HepG2 (cell line): ENCODE data around the gene CDK9. TPM values are rescaled to one million over a fixed set of nuclear protein-coding genes. Genes with fewer than 3 reads are reported as not detected.

Experiments
- ATAC-seq: fragments of 200-7000 bp; cut with Tn5 transposase; 3 replicates; pipeline ENCODE4 v1.9.1; 2020; ENCODE audit warnings: mild to moderate bottlenecking, moderate library complexity
- BruUV-seq: library from RNA; stranded (reverse); fragments of 400-500 nt; replicated peaks from 2 replicates; lab custom pipeline; 2021; lab: Mats Ljungman, UMichigan
- CTCF ChIA-PET: fragments of 300-600 bp; formaldehyde crosslinking; extraction: SDS; loops from one replicate; lab custom pipeline; 2021; ENCODE audit warnings: low total read pairs, inconsistent platforms, low intra/inter-chr PET ratio; lab: Yijun Ruan, JAX
- POLR2A ChIA-PET: fragments of 350-600 bp; sonication (Branson Sonifier 250); formaldehyde crosslinking; loops from one replicate; lab custom pipeline; 2020; ENCODE audit warnings: antibody characterized with exemption, inconsistent platforms; lab: Yijun Ruan, JAX
- DNase-seq: peaks from one replicate; pipeline ENCODE4 v3.0.0-alpha.2; 2015; ENCODE audit warnings: low spot score
- FAIRE-seq: peaks from 3 replicates; lab custom pipeline; 2011; peaks lifted over from hg19 to GRCh38; lab: Jason Lieb, UNC
- H2AFZ ChIP-seq: one replicate; pipeline ENCODE4 v1.6.1; 2011; ENCODE audit warnings: low read length, inconsistent platforms
- H3K27ac ChIP-seq: fragments of 300-600 bp; 3 replicates; pipeline ENCODE4 v1.8.0; 2011; ENCODE audit warnings: mixed run types, mild to moderate bottlenecking, mixed read lengths, low read length, inconsistent platforms; ENCODE audit not compliant: insufficient read depth; ENCODE audit errors: extremely low read length
- H3K27me3 ChIP-seq, 2 experiments: fragments of 200-600 bp in 1 of 2; 2 replicates in 1 of 2; 3 replicates in 1 of 2; pipeline versions ENCODE4 v1.6.0 to v1.8.0; 2011; ENCODE audit warnings: low read length in 2 of 2, mild to moderate bottlenecking in 2 of 2, moderate library complexity in 2 of 2, inconsistent platforms in 1 of 2; ENCODE audit not compliant: insufficient read depth in 2 of 2, control insufficient read depth in 1 of 2
- H3K36me3 ChIP-seq, 2 experiments: fragments of 200-600 bp in 1 of 2; replicated peaks in 1 of 2; 2 replicates in 1 of 2; 3 replicates in 1 of 2; pipeline versions ENCODE4 v1.5.1 to v1.8.0; 2011; ENCODE audit warnings: low read length in 2 of 2, inconsistent platforms in 1 of 2; ENCODE audit not compliant: insufficient read depth in 2 of 2, control insufficient read depth in 1 of 2
- H3K4me1 ChIP-seq: 2 replicates; pipeline ENCODE4 v1.5.1; 2012; ENCODE audit warnings: low read length, inconsistent platforms; ENCODE audit not compliant: insufficient read depth
- H3K4me2 ChIP-seq: 2 replicates; pipeline ENCODE4 v1.6.0; 2011; ENCODE audit warnings: low read depth, low read length, inconsistent platforms
- H3K4me3 ChIP-seq, 3 experiments: fragments of 200-600 bp in 1 of 3; sonication (generic), shearing (Covaris generic) in 1 of 3; replicated peaks in 1 of 3; 2 replicates each; pipeline ENCODE4 v1.5.1; 2011 to 2016; ENCODE audit warnings: low read length in 3 of 3, inconsistent platforms in 2 of 3, low read depth in 2 of 3, mild to moderate bottlenecking in 2 of 3, control low read depth in 1 of 3, mixed read lengths in 1 of 3; ENCODE audit not compliant: insufficient read depth in 1 of 3
- H3K79me2 ChIP-seq: one replicate; pipeline ENCODE4 v1.6.1; 2011; ENCODE audit warnings: low read length, inconsistent platforms; ENCODE audit not compliant: insufficient read depth
- H3K9ac ChIP-seq: 2 replicates; pipeline ENCODE4 v1.6.0; 2011; ENCODE audit warnings: mild to moderate bottlenecking, low read depth, low read length, inconsistent platforms; ENCODE audit not compliant: insufficient read depth
- H3K9me3 ChIP-seq: 2 replicates; pipeline ENCODE4 v1.5.1; 2012; ENCODE audit warnings: mild to moderate bottlenecking, low read length
- H4K20me1 ChIP-seq: 2 replicates; pipeline ENCODE4 v1.6.0; 2011; ENCODE audit warnings: inconsistent platforms, mild to moderate bottlenecking, low read length, moderate library complexity; ENCODE audit not compliant: insufficient read depth
- MYNN ChIP-seq: sonication (generic); formaldehyde crosslinking; IDR thresholded peaks from 2 replicates; pipeline ENCODE4 v1.4.0; 2020; ENCODE audit warnings: mild to moderate bottlenecking, low read depth, missing genetic modification reagents
- NBN ChIP-seq: fragments of 450-650 bp; conservative IDR thresholded peaks from 2 replicates; pipeline ENCODE4 v1.6.1; 2017
- REXO4 ChIP-seq: sonication (generic); formaldehyde crosslinking; IDR thresholded peaks from 2 replicates; pipeline ENCODE4 v1.8.0; 2022; ENCODE audit warnings: missing genetic modification reagents, mild to moderate bottlenecking, borderline replicate concordance
- SALL1 ChIP-seq: sonication (generic); formaldehyde crosslinking; IDR thresholded peaks from 2 replicates; pipeline ENCODE4 v1.8.0; 2022; ENCODE audit warnings: mild to moderate bottlenecking, missing genetic modification reagents
- ZMYM2 ChIP-seq: sonication (generic); formaldehyde crosslinking; IDR thresholded peaks from 2 replicates; pipeline ENCODE4 v1.8.0; 2022; ENCODE audit warnings: mild to moderate bottlenecking, missing genetic modification reagents
- ZNF207 ChIP-seq: fragments of 450-650 bp; IDR thresholded peaks from 2 replicates; pipeline ENCODE4 v1.6.1; 2016; ENCODE audit warnings: antibody characterized with exemption, borderline replicate concordance
- ZNF333 ChIP-seq: sonication (generic); formaldehyde crosslinking; IDR thresholded peaks from 2 replicates; pipeline ENCODE4 v1.4.0; 2020; ENCODE audit warnings: mild to moderate bottlenecking, missing genetic modification reagents, borderline replicate concordance
- ZNF850 ChIP-seq: sonication (generic); formaldehyde crosslinking; conservative IDR thresholded peaks from 2 replicates; pipeline ENCODE4 v1.9.0; 2021; ENCODE audit warnings: mild to moderate bottlenecking, missing genetic modification reagents
- WGBS: methylation state at CpG from one replicate; pipeline ENCODE4 v1.1.6; 2017; ENCODE audit warnings: low lambda C conversion rate; 5-methylcytosine and 5-hydroxymethylcytosine counted together
- in situ Hi-C: cut with HindIII; loops from 2 replicates; pipeline ENCODE4 v1.10.0; 2017; ENCODE audit warnings: low pct_unique_long_range_greater_than_20kb; ENCODE audit not compliant: extremely low pct_ligation_motif_present
- intact Hi-C: fragments of 100-400 bp; cut with micrococcal nuclease; formaldehyde crosslinking; loops from one replicate; pipeline ENCODE4 v1.10.0; 2022; ENCODE audit not compliant: unreplicated experiment
- polyA plus RNA-seq, 8 experiments: library from polyadenylated mRNA; depleted of rRNA in 3 of 8; stranded (reverse) in 7 of 8; unstranded in 1 of 8; fragments of >200 nt; fragmentation: Illumina TruSeq in 4 of 8; extraction: Trizol in 4 of 8; gene quantifications; 2 replicates each; pipeline versions ENCODE4 v1.2.1 to v1.2.3, GENCODE V29; 2011 to 2016; ENCODE audit warnings: low read depth in 4 of 8, missing spikeins in 1 of 8, mixed read lengths in 1 of 8; ENCODE audit not compliant: insufficient read depth in 1 of 8
- total RNA-seq, 5 experiments: library from RNA; depleted of rRNA; stranded (reverse); fragments of >200 nt; fragmentation: Illumina TruSeq; extraction: Trizol; gene quantifications; 2 replicates each; pipeline ENCODE4 v1.2.3, GENCODE V29; 2016; ENCODE audit warnings: low read depth in 1 of 5
- TF ChIP-seq, protein P1 (sequence below): IDR thresholded peaks from 2 replicates; pipeline ENCODE4 v1.6.1; 2016; ENCODE audit warnings: control low read depth
- TF ChIP-seq, protein P2 (sequence below), 2 experiments: sonication (generic) in 1 of 2; formaldehyde crosslinking in 1 of 2; IDR thresholded peaks; 2 replicates each; pipeline versions ENCODE4 v1.4.0 to v1.6.1; 2018 to 2020; ENCODE audit warnings: missing genetic modification reagents in 2 of 2, borderline replicate concordance in 1 of 2, low read depth in 1 of 2, mild to moderate bottlenecking in 1 of 2, missing biosample characterization in 1 of 2
- TF ChIP-seq, protein P3 (sequence below): sonication (generic); formaldehyde crosslinking; IDR thresholded peaks from 2 replicates; pipeline ENCODE4 v1.4.0; 2020; ENCODE audit warnings: missing genetic modification reagents, borderline replicate concordance
- TF ChIP-seq, protein P4 (sequence below): sonication (generic); formaldehyde crosslinking; conservative IDR thresholded peaks from 2 replicates; pipeline ENCODE4 v1.8.1; 2023; ENCODE audit warnings: missing genetic modification reagents
- TF ChIP-seq, protein P5 (sequence below): IDR thresholded peaks from 2 replicates; pipeline ENCODE4 v1.6.1; 2018; ENCODE audit warnings: missing genetic modification reagents

The CDK9 gene
- total and polyA plus RNA-seq, 2 of the 13 experiments (the other 11 are each of a cell fraction or from before 2014, with no cell fraction given) = 16.8 to 21.5 TPM

DNA sequence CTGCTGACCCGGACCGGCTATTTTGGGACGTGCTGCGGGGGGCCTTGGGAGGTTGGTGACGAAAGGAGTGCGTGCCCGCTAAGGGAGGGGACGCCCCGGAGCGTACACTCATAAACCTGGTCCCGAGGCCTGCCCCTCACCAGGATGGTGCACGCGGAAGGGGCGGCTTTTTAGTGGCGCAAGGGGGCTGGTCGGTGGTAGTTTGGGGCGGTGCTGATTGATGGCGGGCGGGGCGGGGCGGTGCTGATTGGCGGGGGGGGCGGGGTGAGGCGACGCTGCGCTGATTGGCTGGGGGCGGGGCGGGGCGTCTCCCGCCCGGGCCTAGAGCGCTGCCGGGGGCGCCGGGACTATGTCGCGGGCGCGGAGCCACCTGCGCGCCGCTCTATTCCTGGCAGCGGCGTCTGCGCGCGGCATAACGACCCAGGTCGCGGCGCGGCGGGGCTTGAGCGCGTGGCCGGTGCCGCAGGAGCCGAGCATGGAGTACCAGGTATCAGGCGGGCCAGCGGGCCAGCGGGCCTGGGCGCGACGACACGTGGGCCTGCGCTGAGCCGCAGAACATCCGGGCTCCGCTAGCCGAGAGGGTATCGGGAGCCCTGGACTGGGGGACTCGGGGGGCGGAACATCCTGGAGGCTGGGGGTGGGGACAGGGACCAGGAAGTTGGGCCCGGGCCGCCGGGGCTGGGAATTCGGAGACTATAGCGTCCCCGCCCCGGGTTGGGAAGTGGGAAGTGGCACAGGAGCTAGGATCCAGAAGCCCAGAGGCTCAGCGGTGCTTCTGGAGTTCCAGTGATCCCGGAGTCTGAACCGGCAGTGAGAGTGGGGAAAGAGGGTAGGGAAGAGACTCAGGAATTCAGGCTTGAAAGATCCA, 17.0 kb downstream of the CDK9 start, which contains the start of gene FPGS:
Gene FPGS (plus strand): TSS at position 307 of the 868 bp plus-strand sequence. CDS start 43 bp downstream, at position 350.
- ATAC-seq (peak; percentile 86), FAIRE-seq (no peak), DNase-seq (peak; percentile 75)
- Histone ChIP-seq H3K79me2 (peaks cover 15% of the 10 kb centered on the region), H3K4me3 (peak within 1 kb of the TSS; percentile 78 to 93 (median 84)), H3K4me2 (peak within 1 kb of the TSS; percentile 97), H3K9me3 (no peaks in the 10 kb centered on the region), H3K27me3 (no peaks in the 10 kb centered on the region; a peak in 1 of 5 replicates), H2AFZ (peak within 1 kb of the TSS; percentile 46), H3K9ac (peak within 1 kb of the TSS; percentile 90), H3K27ac (peak within 1 kb of the TSS; percentile 86), H4K20me1 (no peaks in the 10 kb centered on the region; the same call in 1 of the 2 replicates), H3K36me3 (peaks cover 4 to 15% of the 10 kb centered on the region in 2 experiments; a peak in 4 of 5 replicates), H3K4me1 (peaks cover 45% of the 10 kb centered on the region)
- BruUV-seq = no TSS peak
- in situ Hi-C loops (no loop called here), intact Hi-C loops (loop anchor here (2.0 to 5.0 kb wide), 2 partner anchors 68 to 114 kb away; partner anchors contain the start of genes ST6GALNAC4 and TOR2A)
- CTCF ChIA-PET = interaction anchor here (1.7 kb wide), 1 partner anchor 23 kb away, joined by 3 read pairs; no protein-coding TSS in a partner anchor
- 0% methylated on average over 18 of the region's 83 CpGs for WGBS
- POLR2A ChIA-PET = interaction anchor here (0.6 to 1.2 kb wide), 13 partner anchors 10 to 153 kb away, joined by 3 to 5 read pairs (median 4); partner anchors contain the start of genes CDK9 and ST6GALNAC4
- no peak for TF ChIP-seq ZNF850 (CRISPR knock-in tag)
- peak; percentile 83 for TF ChIP-seq SALL1 (CRISPR knock-in tag)
- TF ChIP-seq, protein P1, sequence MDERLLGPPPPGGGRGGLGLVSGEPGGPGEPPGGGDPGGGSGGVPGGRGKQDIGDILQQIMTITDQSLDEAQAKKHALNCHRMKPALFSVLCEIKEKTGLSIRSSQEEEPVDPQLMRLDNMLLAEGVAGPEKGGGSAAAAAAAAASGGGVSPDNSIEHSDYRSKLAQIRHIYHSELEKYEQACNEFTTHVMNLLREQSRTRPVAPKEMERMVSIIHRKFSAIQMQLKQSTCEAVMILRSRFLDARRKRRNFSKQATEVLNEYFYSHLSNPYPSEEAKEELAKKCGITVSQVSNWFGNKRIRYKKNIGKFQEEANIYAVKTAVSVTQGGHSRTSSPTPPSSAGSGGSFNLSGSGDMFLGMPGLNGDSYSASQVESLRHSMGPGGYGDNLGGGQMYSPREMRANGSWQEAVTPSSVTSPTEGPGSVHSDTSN = no peak
- TF ChIP-seq ZMYM2 (CRISPR knock-in tag) = no peak
- TF ChIP-seq, protein P2, sequence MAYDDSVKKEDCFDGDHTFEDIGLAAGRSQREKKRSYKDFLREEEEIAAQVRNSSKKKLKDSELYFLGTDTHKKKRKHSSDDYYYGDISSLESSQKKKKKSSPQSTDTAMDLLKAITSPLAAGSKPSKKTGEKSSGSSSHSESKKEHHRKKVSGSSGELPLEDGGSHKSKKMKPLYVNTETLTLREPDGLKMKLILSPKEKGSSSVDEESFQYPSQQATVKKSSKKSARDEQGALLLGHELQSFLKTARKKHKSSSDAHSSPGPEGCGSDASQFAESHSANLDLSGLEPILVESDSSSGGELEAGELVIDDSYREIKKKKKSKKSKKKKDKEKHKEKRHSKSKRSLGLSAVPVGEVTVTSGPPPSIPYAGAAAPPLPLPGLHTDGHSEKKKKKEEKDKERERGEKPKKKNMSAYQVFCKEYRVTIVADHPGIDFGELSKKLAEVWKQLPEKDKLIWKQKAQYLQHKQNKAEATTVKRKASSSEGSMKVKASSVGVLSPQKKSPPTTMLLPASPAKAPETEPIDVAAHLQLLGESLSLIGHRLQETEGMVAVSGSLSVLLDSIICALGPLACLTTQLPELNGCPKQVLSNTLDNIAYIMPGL (CRISPR knock-in tag; IDR thresholded peaks at IDR 0.05; ENCODE audit: borderline replicate concordance in 1 of 2, low read depth in 1 of 2) = peak; percentile 44 to 53; a peak in 2 of 4 replicates
- TF ChIP-seq, protein P3, sequence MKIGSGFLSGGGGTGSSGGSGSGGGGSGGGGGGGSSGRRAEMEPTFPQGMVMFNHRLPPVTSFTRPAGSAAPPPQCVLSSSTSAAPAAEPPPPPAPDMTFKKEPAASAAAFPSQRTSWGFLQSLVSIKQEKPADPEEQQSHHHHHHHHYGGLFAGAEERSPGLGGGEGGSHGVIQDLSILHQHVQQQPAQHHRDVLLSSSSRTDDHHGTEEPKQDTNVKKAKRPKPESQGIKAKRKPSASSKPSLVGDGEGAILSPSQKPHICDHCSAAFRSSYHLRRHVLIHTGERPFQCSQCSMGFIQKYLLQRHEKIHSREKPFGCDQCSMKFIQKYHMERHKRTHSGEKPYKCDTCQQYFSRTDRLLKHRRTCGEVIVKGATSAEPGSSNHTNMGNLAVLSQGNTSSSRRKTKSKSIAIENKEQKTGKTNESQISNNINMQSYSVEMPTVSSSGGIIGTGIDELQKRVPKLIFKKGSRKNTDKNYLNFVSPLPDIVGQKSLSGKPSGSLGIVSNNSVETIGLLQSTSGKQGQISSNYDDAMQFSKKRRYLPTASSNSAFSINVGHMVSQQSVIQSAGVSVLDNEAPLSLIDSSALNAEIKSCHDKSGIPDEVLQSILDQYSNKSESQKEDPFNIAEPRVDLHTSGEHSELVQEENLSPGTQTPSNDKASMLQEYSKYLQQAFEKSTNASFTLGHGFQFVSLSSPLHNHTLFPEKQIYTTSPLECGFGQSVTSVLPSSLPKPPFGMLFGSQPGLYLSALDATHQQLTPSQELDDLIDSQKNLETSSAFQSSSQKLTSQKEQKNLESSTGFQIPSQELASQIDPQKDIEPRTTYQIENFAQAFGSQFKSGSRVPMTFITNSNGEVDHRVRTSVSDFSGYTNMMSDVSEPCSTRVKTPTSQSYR = peak; percentile 30; the same call in 1 of the 2 replicates
- TF ChIP-seq, protein P4, sequence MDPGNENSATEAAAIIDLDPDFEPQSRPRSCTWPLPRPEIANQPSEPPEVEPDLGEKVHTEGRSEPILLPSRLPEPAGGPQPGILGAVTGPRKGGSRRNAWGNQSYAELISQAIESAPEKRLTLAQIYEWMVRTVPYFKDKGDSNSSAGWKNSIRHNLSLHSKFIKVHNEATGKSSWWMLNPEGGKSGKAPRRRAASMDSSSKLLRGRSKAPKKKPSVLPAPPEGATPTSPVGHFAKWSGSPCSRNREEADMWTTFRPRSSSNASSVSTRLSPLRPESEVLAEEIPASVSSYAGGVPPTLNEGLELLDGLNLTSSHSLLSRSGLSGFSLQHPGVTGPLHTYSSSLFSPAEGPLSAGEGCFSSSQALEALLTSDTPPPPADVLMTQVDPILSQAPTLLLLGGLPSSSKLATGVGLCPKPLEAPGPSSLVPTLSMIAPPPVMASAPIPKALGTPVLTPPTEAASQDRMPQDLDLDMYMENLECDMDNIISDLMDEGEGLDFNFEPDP = no peak
- TF ChIP-seq NBN = no peak
- no peak for TF ChIP-seq REXO4 (CRISPR knock-in tag)
- peak; percentile 89; the same call in 1 of the 2 replicates for TF ChIP-seq ZNF333
- TF ChIP-seq ZNF207 = no peak
- TF ChIP-seq MYNN (CRISPR knock-in tag) = no peak
- TF ChIP-seq, protein P5, sequence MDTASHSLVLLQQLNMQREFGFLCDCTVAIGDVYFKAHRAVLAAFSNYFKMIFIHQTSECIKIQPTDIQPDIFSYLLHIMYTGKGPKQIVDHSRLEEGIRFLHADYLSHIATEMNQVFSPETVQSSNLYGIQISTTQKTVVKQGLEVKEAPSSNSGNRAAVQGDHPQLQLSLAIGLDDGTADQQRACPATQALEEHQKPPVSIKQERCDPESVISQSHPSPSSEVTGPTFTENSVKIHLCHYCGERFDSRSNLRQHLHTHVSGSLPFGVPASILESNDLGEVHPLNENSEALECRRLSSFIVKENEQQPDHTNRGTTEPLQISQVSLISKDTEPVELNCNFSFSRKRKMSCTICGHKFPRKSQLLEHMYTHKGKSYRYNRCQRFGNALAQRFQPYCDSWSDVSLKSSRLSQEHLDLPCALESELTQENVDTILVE = no peak
